Amygdala (tissue), 56 donors: ENCODE measurements around the gene TMEM190.

Experiments
- DNase-seq, 56 donors: peaks; one replicate each; lab custom pipeline; 2025; lab: John Stamatoyannopoulos, UW

TMEM190 gene

DNA sequence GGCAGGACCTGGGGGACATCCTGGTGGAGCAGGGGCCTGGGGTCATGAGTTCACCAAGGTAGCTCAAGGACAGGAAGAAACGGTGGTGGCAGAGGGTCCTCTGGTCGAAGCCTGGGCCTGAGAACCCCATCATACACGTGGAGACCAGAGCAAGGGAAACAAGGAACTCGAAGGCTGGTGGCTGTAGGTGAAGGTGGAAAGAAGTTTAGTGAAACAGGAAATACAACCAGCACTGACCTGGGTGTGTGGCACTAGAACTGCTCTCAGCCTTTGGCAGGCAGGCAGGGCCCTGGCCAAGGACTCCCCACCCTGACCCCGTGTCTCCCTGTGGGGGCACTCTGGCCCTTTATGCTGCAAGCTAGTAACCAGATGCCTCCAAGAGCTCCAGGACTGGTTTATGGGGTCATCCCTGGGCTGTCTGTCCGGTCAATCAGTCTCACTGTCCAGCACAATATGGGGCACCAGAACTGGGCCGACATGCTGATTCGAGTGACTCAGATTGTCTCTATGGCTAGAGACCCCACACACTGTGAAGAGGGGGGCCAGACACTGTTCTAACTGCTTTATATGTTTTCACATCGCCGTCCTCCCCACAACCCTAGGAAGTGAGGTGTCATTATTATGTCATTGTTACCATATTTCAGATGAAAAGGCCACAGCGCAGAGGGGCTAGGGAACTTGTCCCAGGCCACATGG lies 25.9 kb upstream of the TMEM190 start:
- DNase-seq = no peak

- no peak for DNase-seq
Observed at GRCh38 chr19:55352040-55352439, 24.6 kb upstream of the TMEM190 start.

- no peak for DNase-seq
Observed at GRCh38 chr19:55352549-55353145, 24.0 kb upstream of the TMEM190 start.

- no peak for DNase-seq
Observed at GRCh38 chr19:55353356-55353802, 23.2 kb upstream of the TMEM190 start.

DNA sequence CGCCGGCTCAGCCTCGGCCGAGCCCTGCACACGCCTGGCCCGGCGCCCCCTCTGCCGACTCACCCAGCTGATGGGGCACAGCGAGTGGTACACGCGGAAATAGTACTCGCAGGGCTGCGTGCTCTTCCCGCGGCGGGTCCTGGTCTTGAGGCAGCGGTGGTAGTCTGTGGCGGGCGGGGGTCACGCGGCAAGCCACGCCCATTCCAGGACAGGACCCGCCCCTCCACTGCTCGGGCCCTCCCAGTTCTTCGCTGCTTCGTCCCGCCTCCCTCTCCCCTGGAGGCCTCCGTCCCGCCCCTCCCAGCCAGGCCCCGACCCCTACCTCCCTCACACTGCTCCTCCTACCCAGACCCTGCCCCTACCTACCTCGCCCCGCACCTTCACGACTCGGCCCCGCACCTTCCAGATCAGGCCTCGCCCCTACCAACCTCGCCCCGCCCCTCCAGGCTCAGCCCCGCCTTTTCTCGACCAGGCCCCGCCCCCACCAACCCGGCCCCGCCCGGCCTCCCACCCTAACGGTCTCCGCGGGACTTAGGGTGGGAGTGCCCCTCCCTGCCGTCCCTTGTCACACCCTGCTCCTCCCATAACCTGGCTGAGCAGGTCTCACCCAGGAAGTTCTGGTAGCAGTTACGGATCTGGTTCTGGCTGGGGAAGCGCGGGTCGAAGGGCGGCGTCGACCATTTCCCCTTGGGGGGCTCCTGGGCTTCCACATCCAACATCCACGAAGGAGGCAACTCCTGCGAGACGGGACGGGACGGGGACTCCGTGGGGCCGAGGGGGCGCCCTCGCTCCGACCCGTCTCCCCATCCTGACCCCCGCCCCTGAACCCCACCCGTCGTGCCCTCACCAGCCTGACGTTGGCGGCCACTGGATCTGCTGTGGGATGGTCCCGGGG lies 22.6 kb upstream of the TMEM190 start:
- peak in 5 of 56 donors; percentile 14 to 77 (median 17) for DNase-seq

GRCh38 chr19:55354698-55355212 lies 21.9 kb upstream of the TMEM190 start, which contains the start of gene COX6B2:
Gene COX6B2, minus strand, starts transcription at chr19:55354719. Its CDS starts 198 bp downstream, at chr19:55354521.
- DNase-seq = no peak

GRCh38 chr19:55355213-55355821 lies 21.3 kb upstream of the TMEM190 start:
- DNase-seq = no peak

- no peak for DNase-seq
Observed at GRCh38 chr19:55358493-55358892, 18.1 kb upstream of the TMEM190 start.

GRCh38 chr19:55358943-55359908 lies 17.4 kb upstream of the TMEM190 start:
- peak in 5 of 56 donors; percentile 4 to 19 (median 12) for DNase-seq

GRCh38 chr19:55360902-55361301 lies 15.7 kb upstream of the TMEM190 start:
- DNase-seq = no peak

DNA sequence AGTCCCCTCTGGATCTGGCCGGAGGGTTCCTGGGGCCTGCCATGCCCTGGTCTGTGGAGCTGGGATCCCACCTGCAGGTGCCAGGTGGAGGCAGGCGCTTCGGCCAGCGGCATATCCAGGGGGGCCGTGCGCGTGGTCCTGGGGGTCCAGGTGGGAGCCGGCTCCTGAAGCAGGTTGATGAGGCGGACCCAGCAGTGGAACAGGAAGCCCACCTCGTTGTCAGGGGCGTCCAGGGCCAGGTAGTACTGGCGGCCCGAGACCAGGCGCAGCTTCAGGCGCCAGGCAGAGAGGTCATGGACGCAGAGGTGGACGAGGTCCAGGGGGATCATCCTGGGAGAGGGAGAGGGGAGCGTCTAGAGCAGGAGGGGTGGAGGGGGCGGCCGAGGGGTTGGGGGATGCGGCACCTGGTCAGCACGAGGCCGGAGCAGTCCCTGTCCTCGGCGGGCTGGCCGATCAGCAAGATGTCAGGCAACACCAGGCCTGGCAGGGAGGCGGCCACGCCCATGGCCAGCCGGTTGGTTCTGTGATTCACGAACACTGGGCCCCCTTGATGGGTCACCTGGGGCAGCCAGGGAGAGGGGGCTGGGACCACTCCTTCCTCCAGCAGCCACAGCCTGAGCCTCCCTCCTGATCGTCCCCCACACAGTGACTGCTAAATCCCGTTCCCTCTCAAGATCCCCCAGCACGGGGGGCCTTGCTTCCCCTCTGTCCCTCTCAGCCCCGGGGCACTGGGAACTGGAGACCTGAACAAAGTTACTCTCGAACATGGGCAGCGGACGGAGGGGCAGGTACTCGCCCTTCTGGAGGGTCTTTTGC lies 14.2 kb upstream of the TMEM190 start:
- no peak for DNase-seq

DNA sequence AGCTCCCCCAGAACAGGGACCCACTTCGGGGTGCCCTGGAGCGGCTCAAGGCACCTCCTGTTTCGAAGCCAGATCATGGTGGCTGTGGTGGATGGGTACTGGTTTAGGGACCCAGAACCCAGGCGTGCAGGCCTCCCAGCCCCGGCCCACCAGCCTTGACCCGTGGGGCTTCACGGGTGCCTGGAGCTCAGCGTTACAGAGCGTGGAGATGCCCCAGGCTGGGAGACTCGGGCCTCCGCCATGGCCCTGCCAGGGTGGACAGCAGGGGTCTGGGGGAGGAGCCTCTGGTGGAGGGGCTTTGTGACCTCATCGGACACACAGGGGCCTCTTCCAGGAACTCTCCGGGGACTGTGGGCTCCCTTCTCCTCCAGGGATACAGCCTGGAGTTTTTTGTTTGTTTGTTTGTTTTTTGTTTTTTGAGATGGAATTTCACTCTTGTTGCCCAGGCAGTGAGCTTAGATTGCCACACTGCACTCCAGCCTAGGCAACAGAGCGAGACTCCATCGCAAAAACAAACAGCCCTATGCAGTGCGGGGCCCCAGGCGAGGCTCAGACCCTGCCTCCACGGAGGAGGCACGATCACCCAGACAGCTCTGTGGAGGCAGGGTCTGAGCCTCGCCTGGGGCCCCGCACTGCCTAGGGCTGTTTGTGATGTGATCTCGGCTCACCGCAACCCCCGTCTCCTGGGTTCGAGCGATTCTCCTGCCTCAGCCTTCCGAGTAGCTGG lies 13.5 kb upstream of the TMEM190 start, which contains the start of gene GARIN5B:
Gene GARIN5B, minus strand, starts transcription at position 271 of the 727 bp plus-strand sequence. Its CDS starts 194 bp downstream, at position 77.
- no peak for DNase-seq

DNA sequence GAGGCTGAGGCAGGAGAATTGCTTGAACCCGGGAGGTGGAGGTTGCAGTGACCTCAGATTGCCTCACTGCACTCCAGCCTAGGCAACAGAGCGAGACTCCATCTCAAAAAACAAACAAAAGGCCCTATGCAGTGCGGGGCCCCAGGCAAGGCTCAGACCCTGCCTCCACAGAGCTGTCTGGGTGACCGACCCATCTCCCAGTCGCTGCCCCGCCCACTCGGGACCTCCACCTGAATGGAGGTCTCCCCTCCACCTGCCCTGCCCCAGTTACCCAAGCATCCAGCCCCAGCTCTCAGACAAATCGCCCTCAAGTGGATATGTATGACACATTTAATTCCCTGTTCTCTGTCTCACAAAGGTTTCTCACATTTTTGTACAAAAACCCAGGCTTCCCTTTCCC lies 11.4 kb upstream of the TMEM190 start:
- DNase-seq = no peak

DNA sequence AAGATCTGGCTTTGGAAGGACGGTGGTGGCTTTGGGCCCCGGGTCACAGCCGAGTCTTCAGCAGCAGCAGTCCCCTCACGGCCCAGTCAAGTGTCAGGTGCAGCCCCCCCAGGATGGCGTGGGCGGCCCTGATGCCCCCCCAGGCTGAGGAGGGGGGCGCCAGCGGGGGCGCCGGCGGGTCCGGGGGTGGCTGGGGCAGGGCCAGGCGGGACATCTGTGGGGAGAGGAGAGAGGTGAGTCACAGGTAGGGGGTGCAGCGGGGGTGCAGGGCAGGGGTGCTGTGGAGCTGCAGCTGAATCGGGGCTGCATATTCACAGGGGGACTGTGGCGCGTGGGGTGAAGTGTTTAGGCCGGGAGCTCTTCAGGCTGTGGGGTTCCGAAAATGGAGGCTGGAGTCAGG lies 10.7 kb upstream of the TMEM190 start:
- peak in 3 of 56 donors; percentile 20 to 24 (median 23) for DNase-seq

DNA sequence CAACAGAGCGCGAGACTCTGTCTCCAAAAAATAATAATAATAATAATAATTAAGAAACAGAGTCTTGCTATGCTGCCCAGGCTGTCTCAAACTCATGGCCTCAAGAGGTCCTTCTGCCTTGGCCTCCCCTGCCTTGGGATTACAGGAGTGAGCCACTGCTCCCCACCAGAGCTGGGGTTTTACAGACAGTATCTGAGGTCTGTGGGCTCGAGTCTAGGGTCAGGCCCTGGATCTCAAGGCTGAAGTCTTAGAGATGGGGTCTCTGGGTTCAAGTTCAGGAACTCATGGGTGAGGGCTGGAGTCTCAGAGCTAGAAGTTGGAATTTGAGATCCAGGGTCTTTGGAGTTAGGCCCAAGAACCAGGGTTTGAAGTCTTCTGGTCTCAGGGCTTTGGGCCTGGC lies 9.8 kb upstream of the TMEM190 start:
- no peak for DNase-seq

GRCh38 chr19:55368106-55368505 lies 8.5 kb upstream of the TMEM190 start:
- no peak for DNase-seq
